Liver (tissue), 9 donors: Measurements from ENCODE around the gene AMIGO2. TPM values are rescaled to one million over a fixed set of nuclear protein-coding genes. Genes with fewer than 3 reads are reported as not detected.

Source experiments
- DNase-seq: peaks from one replicate; pipeline ENCODE4 v3.0.0-alpha.2; 2017; ENCODE audit warnings: low spot score
- H3K27ac ChIP-seq, 2 donors: one replicate each; pipeline ENCODE4 v1.7.0; 2013; ENCODE audit warnings: inconsistent platforms in 2 of 2, low read length in 2 of 2, control low read depth in 1 of 2, low read depth in 1 of 2, mild to moderate bottlenecking in 1 of 2
- H3K27me3 ChIP-seq, 4 donors: one replicate each; pipeline versions ENCODE4 v1.6.1 to v1.7.0; 2013; ENCODE audit warnings: low read length in 3 of 4, inconsistent platforms in 1 of 4, mild to moderate bottlenecking in 1 of 4, moderate library complexity in 1 of 4; ENCODE audit not compliant: control insufficient read depth in 4 of 4, insufficient read depth in 4 of 4
- H3K36me3 ChIP-seq, 4 donors: one replicate each; pipeline versions ENCODE4 v1.6.1 to v1.7.0; 2013; ENCODE audit warnings: low read length in 3 of 4, mild to moderate bottlenecking in 3 of 4, low read depth in 1 of 4, moderate library complexity in 1 of 4; ENCODE audit not compliant: control insufficient read depth in 4 of 4, insufficient read depth in 3 of 4
- H3K4me1 ChIP-seq, 4 donors: one replicate each; pipeline versions ENCODE4 v1.6.1 to v1.7.0; 2013; ENCODE audit warnings: low read length in 3 of 4, mild to moderate bottlenecking in 3 of 4, moderate library complexity in 1 of 4; ENCODE audit not compliant: control insufficient read depth in 4 of 4, insufficient read depth in 4 of 4
- H3K4me3 ChIP-seq, 3 donors: one replicate each; pipeline versions ENCODE4 v1.6.1 to v1.7.0; 2013; ENCODE audit warnings: low read length in 3 of 3, control low read depth in 1 of 3, low read depth in 1 of 3, mild to moderate bottlenecking in 1 of 3
- H3K9ac ChIP-seq, 2 donors: one replicate each; pipeline ENCODE4 v1.7.0; 2013; ENCODE audit warnings: low read length in 2 of 2, mild to moderate bottlenecking in 2 of 2, moderate library complexity in 2 of 2, control low read depth in 1 of 2, low read depth in 1 of 2
- H3K9me3 ChIP-seq, 4 donors: one replicate each; pipeline versions ENCODE4 v1.6.1 to v1.7.0; 2013; ENCODE audit warnings: low read length in 3 of 4; ENCODE audit not compliant: control insufficient read depth in 4 of 4
- ATF3 ChIP-seq: IDR thresholded peaks from 2 replicates; pipeline ENCODE4 v1.6.1; 2016; ENCODE audit warnings: antibody characterized with exemption
- CTCF ChIP-seq: fragments of 150-350 bp; IDR thresholded peaks from 2 replicates; pipeline ENCODE4 v1.5.1; 2017; ENCODE audit warnings: improper control_type of control experiment, low read depth, low read length; ENCODE audit not compliant: missing input control
- EGR1 ChIP-seq, 2 donors: IDR thresholded peaks; 2 replicates each; pipeline ENCODE4 v1.6.1; 2016 to 2018; ENCODE audit warnings: antibody characterized with exemption in 2 of 2, low read depth in 2 of 2
- FOXA1 ChIP-seq: IDR thresholded peaks from 2 replicates; pipeline ENCODE4 v1.6.1; 2016; ENCODE audit warnings: antibody characterized with exemption
- FOXA2 ChIP-seq: IDR thresholded peaks from 2 replicates; pipeline ENCODE4 v1.6.1; 2016; ENCODE audit warnings: antibody characterized with exemption
- HNF4A ChIP-seq, 2 donors: conservative IDR thresholded peaks; 2 replicates each; pipeline ENCODE4 v1.6.1; 2016; ENCODE audit warnings: antibody characterized with exemption in 2 of 2, mild to moderate bottlenecking in 2 of 2
- HNF4G ChIP-seq: IDR thresholded peaks from 2 replicates; pipeline ENCODE4 v1.6.1; 2016; ENCODE audit warnings: antibody characterized with exemption
- MAX ChIP-seq: IDR thresholded peaks from 2 replicates; pipeline ENCODE4 v1.6.1; 2016; ENCODE audit warnings: antibody characterized with exemption
- NR2F2 ChIP-seq: IDR thresholded peaks from 2 replicates; pipeline ENCODE4 v1.6.1; 2016; ENCODE audit warnings: antibody characterized with exemption
- RAD21 ChIP-seq, 2 donors: IDR thresholded peaks; 2 replicates each; pipeline ENCODE4 v1.6.1; 2016; ENCODE audit warnings: antibody characterized with exemption in 2 of 2, mild to moderate bottlenecking in 2 of 2
- REST ChIP-seq: IDR thresholded peaks from 2 replicates; pipeline ENCODE4 v1.6.1; 2016; ENCODE audit warnings: antibody characterized with exemption, mild to moderate bottlenecking
- RXRA ChIP-seq, 2 donors: IDR thresholded peaks; 2 replicates each; pipeline ENCODE4 v1.6.1; 2017 to 2018; ENCODE audit warnings: antibody characterized with exemption in 2 of 2, mild to moderate bottlenecking in 1 of 2
- SP1 ChIP-seq: IDR thresholded peaks from 2 replicates; pipeline ENCODE4 v1.6.1; 2018; ENCODE audit warnings: antibody characterized with exemption, mild to moderate bottlenecking
- TAF1 ChIP-seq: conservative IDR thresholded peaks from 2 replicates; pipeline ENCODE4 v1.6.1; 2016; ENCODE audit warnings: antibody characterized with exemption, mild to moderate bottlenecking
- YY1 ChIP-seq: IDR thresholded peaks from 2 replicates; pipeline ENCODE4 v1.6.1; 2016; ENCODE audit warnings: antibody characterized with exemption, mild to moderate bottlenecking
- ZBTB33 ChIP-seq: IDR thresholded peaks from 2 replicates; pipeline ENCODE4 v1.6.1; 2016; ENCODE audit warnings: antibody characterized with exemption
- WGBS: extraction: QIAGEN DNeasy Blood & Tissue Kit; methylation state at CpG from one replicate; pipeline ENCODE4 v1.1.7; 2013; 5-methylcytosine and 5-hydroxymethylcytosine counted together
- polyA plus RNA-seq, 2 donors: library from polyadenylated mRNA; stranded (reverse) in 1 of 2; unstranded in 1 of 2; fragments of 200-250 nt in 1 of 2; fragments of >200 nt in 1 of 2; fragmentation: Nextera tagmentation in 1 of 2; extraction: Ambion mirVana in 1 of 2; gene quantifications; one replicate each; pipeline versions ENCODE4 v1.2.1 to v1.2.3, GENCODE V29; 2013 to 2015
- total RNA-seq, 2 donors: library from RNA; depleted of rRNA; stranded (reverse); fragments of >200 nt; gene quantifications; one replicate each; pipeline ENCODE4 v1.2.3, GENCODE V29; 2014
- donor health status: healthy.
- donor health status: healthy.
- donor health status: healthy.
- donor health status: healthy.
- donor health status: healthy.

The AMIGO2 gene
- total and polyA plus RNA-seq, 4 donors: 1.2 to 3.5 (median 2.3) TPM

- DNase-seq: no peak
- H3K9me3 ChIP-seq: no peaks in the 10 kb centered on the region
- WGBS: 44% methylated on average over 26 of the region's 26 CpGs
- H3K27me3 ChIP-seq: no peaks in the 10 kb centered on the region
- peak overlapping the region; percentile 44 to 87 (median 77) for H3K4me3 ChIP-seq
- no peaks in the 10 kb centered on the region for H3K36me3 ChIP-seq
- peak overlapping the region; percentile 76 to 79 for H3K27ac ChIP-seq
- H3K4me1 ChIP-seq: peaks cover 0 to 17% (median 5%) of the 10 kb centered on the region in 4 donors
- peak overlapping the region; percentile 35 to 53 for H3K9ac ChIP-seq
- TF ChIP-seq SP1 (peak; percentile 6), MAX (peak; percentile 24), ATF3 (no peak), CTCF (no peak)
Observed at GRCh38 chr12:47080725-47081502, 1.2 kb upstream of the AMIGO2 start.

GRCh38 chr12:47079981-47080724 is 394 bp upstream of the AMIGO2 start:
- H3K4me3 ChIP-seq: peak overlapping the region; percentile 44 to 87 (median 77)
- H3K9ac ChIP-seq: peak overlapping the region; percentile 35 to 53
- DNase-seq: peak; percentile 38
- H3K36me3 ChIP-seq: no peaks in the 10 kb centered on the region
- no peaks in the 10 kb centered on the region for H3K27me3 ChIP-seq
- 6% methylated on average over 49 of the region's 49 CpGs for WGBS
- H3K27ac ChIP-seq: peak overlapping the region; percentile 76 to 79
- TF ChIP-seq HNF4A (conservative IDR thresholded peaks at IDR 0.05): no peak
- no peak for TF ChIP-seq RXRA (IDR thresholded peaks at IDR 0.05)
- no peak for TF ChIP-seq FOXA2
- TF ChIP-seq SP1: peak; percentile 11
- TF ChIP-seq HNF4G: no peak
- TF ChIP-seq REST: peak; percentile 32
- peak in 1 of 2 donors; percentile 11 for TF ChIP-seq RAD21 (IDR thresholded peaks at IDR 0.05)
- TF ChIP-seq TAF1: no peak
- TF ChIP-seq MAX: peak; percentile 25
- TF ChIP-seq CTCF: no peak
- TF ChIP-seq YY1: peak; percentile 5
- TF ChIP-seq ATF3: no peak
- no peak for TF ChIP-seq ZBTB33
- peak; percentile 70 for TF ChIP-seq NR2F2
- TF ChIP-seq FOXA1: no peak
- TF ChIP-seq EGR1 (IDR thresholded peaks at IDR 0.05; ENCODE audit: low read depth in 2 of 2): no peak
- peaks cover 0 to 17% (median 5%) of the 10 kb centered on the region in 4 donors for H3K4me1 ChIP-seq
- no peaks in the 10 kb centered on the region for H3K9me3 ChIP-seq
